Measurements from ENCODE around the gene RBM8A. TPM values are rescaled to one million over a fixed set of nuclear protein-coding genes. Genes with fewer than 3 reads are reported as not detected.

RBM8A gene
- total RNA-seq, 4 donors from 2014 or later, result 108 to 143 (median 124) TPM

DNA sequence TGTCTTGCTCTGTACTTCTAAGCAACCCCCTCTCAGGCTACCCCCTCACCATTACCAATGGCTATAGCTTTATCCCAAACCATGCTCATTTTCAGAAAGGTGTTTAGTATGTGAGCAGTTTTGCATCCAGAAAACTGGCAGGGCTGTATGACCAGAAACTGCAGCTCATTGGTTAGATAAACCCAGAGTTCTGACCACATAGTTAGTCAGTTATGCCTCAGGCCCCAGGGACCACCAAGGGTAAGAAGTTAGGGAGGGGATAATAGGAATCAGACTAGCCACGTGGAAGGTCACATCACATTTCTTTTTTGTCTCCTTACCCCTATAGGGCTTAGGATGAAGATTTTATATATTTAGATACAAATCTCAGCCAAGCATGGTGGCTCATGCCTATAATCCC, 18.6 kb downstream of the RBM8A start:
- intact Hi-C loops (cut with DNase I), result no loop called here

DNA sequence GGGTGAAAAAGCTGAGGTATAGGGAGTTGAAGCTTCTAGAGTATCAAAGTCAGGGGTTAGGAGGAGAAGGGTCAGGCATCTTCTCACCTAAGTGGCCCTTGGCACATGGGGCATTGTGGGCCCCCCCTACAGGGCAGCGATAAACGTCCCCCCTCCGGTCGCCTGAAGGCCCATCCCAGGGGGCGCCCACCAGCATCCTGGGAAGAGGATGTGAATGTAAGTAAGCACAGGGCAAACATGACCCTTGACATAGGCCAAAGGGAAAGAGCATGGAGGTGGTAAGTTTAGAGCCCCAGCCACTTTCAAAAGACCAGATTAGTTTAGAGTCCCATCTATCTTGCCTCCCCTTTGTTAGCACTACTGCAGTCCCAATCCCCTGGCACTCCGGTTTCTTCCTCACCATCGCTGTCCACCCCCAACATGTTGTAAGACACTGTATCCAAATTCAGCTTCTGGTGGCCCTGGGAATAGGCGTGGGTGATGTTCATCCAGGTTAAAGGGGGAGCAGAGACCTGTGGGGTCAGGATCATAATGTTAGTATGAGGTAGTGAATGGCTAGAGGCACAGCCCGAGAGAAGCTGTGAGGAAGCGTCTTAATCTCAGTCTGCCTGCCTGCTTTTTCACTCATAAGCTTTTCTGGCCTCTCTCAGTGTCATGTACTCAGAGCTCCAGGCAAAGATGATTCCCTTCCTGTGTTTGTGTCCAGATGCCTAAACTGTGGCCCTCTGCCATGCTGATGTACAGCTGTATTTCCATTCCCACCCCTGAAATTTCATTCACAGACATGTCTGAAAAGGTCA, 20.1 kb downstream of the RBM8A start:
- intact Hi-C loops (cut with DNase I), result no loop called here
- H3K27ac ChIP-seq, result no peak overlapping the region
- WGBS, 2 donors, result 70 to 80% methylated on average over 10 of the region's 10 CpGs

More for the DNA sequence above, 18.6 kb downstream of the RBM8A start:
- DNase-seq, result no peak
- Histone ChIP-seq H3K27me3 (no peaks in the 10 kb centered on the region), H3K4me3 (replicated peaks in 1 of 3) (no peak overlapping the region), H3K4me1 (no peaks in the 10 kb centered on the region), H3K9me3 (no peaks in the 10 kb centered on the region), H3K36me3 (peaks cover 12 to 19% of the 10 kb centered on the region in 2 donors), H3K27ac (peak overlapping the region in 1 of 3 donors; percentile 35)
- TF ChIP-seq, protein P1, sequence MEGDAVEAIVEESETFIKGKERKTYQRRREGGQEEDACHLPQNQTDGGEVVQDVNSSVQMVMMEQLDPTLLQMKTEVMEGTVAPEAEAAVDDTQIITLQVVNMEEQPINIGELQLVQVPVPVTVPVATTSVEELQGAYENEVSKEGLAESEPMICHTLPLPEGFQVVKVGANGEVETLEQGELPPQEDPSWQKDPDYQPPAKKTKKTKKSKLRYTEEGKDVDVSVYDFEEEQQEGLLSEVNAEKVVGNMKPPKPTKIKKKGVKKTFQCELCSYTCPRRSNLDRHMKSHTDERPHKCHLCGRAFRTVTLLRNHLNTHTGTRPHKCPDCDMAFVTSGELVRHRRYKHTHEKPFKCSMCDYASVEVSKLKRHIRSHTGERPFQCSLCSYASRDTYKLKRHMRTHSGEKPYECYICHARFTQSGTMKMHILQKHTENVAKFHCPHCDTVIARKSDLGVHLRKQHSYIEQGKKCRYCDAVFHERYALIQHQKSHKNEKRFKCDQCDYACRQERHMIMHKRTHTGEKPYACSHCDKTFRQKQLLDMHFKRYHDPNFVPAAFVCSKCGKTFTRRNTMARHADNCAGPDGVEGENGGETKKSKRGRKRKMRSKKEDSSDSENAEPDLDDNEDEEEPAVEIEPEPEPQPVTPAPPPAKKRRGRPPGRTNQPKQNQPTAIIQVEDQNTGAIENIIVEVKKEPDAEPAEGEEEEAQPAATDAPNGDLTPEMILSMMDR (IDR thresholded peaks at IDR 0.05), result no peak
- WGBS, 2 donors, result 47 to 52% methylated on average over 1 of the region's 1 CpG

DNA sequence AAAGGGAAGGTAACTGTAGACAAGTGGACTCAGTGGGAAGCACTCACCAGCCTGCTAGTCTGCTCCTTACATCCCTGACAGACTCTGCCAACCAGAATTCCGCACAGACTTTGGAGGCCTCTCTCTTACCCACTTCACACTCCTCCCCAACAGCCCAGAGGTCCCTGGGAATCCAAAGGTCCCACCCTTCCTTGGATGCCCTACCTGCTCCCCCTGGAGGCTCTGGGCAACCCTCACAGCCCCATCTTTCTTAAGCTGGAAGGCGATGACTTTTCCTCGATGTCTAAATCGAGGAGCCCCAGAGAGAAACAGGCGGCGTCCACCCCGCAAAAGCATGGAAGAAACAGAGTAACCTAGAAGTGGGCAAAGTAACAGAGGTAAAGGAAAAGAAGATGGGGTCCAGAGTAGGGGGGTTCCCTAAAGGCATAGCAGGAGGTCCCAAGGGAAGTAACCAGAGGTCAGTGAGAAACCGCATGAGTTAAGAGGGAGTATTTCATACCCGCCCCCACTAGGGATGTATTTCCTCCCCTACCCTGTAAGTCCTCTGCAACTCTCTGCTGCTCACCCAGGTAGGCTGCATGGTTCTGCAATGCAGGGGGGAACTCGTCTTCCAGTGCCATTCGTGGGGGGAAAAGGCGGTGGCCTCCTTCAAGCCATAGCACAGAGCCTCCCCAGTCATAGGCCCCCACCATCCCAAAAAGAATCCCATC, 25.8 kb downstream of the RBM8A start:
- no peak for DNase-seq
- WGBS, 2 donors, result 87 to 90% methylated on average over 12 of the region's 12 CpGs
- no peaks in the 10 kb centered on the region for H3K27me3 ChIP-seq
- H3K4me3 ChIP-seq (replicated peaks in 1 of 3), result no peak overlapping the region
- H3K4me1 ChIP-seq, result no peaks in the 10 kb centered on the region
- TF ChIP-seq POLR2A (IDR thresholded peaks at IDR 0.05), result no peak
- TF ChIP-seq, protein P1 (IDR thresholded peaks at IDR 0.05), result no peak
- intact Hi-C loops (cut with DNase I), result no loop called here
- no peaks in the 10 kb centered on the region for H3K36me3 ChIP-seq
- H3K27ac ChIP-seq, result no peak overlapping the region
- no peaks in the 10 kb centered on the region for H3K9me3 ChIP-seq

More for the DNA sequence above, 20.1 kb downstream of the RBM8A start:
- Histone ChIP-seq H3K36me3 (peaks cover 11 to 17% of the 10 kb centered on the region in 2 donors), H3K4me3 (replicated peaks in 1 of 3) (no peak overlapping the region), H3K27me3 (no peaks in the 10 kb centered on the region), H3K4me1 (no peaks in the 10 kb centered on the region), H3K9me3 (no peaks in the 10 kb centered on the region)
- DNase-seq, result no peak
- TF ChIP-seq, protein P1 (IDR thresholded peaks at IDR 0.05), result no peak
- TF ChIP-seq POLR2A (IDR thresholded peaks at IDR 0.05), result no peak

DNA sequence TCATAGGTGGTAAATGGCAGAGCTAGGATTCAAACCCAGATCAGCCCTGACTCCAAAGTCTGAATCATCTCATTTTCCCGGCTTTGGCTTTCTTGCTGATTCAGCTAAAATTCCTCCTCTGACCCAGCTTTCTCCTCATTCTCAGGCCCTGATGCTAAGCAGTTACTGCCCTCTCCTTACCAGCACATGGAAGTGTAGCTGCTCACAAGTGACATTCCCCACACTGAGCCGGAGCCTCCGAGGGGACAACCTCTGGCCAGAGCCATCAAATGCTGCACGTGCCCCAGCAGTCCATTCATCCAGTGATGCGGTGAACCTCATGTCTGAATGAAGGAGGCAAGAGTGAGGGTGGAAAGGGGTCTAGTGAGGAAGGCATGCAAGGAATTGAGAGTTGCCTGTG, 28.5 kb downstream of the RBM8A start:
- H3K9me3 ChIP-seq, result no peaks in the 10 kb centered on the region
- H3K27me3 ChIP-seq, result no peaks in the 10 kb centered on the region
- no peak overlapping the region for H3K4me3 ChIP-seq (replicated peaks in 1 of 3)
- no peaks in the 10 kb centered on the region for H3K4me1 ChIP-seq
- no peak overlapping the region for H3K27ac ChIP-seq
- 69 to 84% methylated on average over 5 of the region's 5 CpGs for WGBS, 2 donors
- TF ChIP-seq POLR2A (IDR thresholded peaks at IDR 0.05), result no peak
- TF ChIP-seq, protein P1 (IDR thresholded peaks at IDR 0.05), result no peak
- intact Hi-C loops (cut with DNase I), result loop anchor here (2.0 kb wide), 1 partner anchor 38 kb away; no protein-coding TSS in a partner anchor
- no peak for DNase-seq
- no peaks in the 10 kb centered on the region for H3K36me3 ChIP-seq

DNA sequence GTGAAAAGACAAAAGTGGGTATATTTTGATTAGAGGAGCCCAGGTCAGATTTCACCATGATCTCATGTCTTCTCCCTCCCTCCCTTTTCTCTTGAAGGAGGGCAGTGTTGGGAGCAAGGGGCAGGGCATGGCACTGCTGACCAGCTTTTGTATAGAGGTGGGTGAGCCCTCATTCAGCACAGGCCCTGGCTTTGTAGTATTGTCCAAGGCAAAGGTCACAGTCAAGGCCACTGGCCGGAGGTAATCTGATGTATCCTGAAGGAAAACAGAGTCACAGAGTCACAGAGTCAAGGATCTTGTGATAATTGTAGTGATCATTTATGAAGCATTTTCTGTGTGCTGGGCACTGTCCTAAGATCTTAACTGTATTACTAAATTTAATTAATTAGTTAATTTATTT, 29.3 kb downstream of the RBM8A start:
- H3K27me3 ChIP-seq, result no peaks in the 10 kb centered on the region
- no peaks in the 10 kb centered on the region for H3K36me3 ChIP-seq
- H3K4me3 ChIP-seq (replicated peaks in 1 of 3), result no peak overlapping the region
- peaks cover 1 to 2% of the 10 kb centered on the region in 2 donors for H3K4me1 ChIP-seq
- no peak for DNase-seq
- 92 to 100% methylated on average over 1 of the region's 1 CpG for WGBS, 2 donors
- H3K9me3 ChIP-seq, result no peaks in the 10 kb centered on the region
- TF ChIP-seq, protein P1 (IDR thresholded peaks at IDR 0.05), result no peak
- TF ChIP-seq POLR2A (IDR thresholded peaks at IDR 0.05), result no peak
- no peak overlapping the region for H3K27ac ChIP-seq
- intact Hi-C loops (cut with DNase I), result loop anchor here (2.0 kb wide), 1 partner anchor 37 kb away; no protein-coding TSS in a partner anchor

Measured in thyroid gland (tissue), 4 donors.